ENCODE data around the gene GRK5.

GRK5 gene

GRCh38 chr10:119326167-119326566 lies 118.8 kb downstream of the GRK5 start:
- H3K27me3 ChIP-seq (ENCODE audit: low read depth, low read length), result no peaks in the 10 kb centered on the region; the same call in 1 of the 2 replicates
- no peak overlapping the region for H3K4me3 ChIP-seq (ENCODE audit: low read length)
- no peaks in the 10 kb centered on the region for H3K79me2 ChIP-seq (ENCODE audit: low read length)

GRCh38 chr10:119327096-119327745 lies 119.8 kb downstream of the GRK5 start:
- no peaks in the 10 kb centered on the region for H3K36me3 ChIP-seq (replicated peaks; ENCODE audit: low read depth, low read length)
- H3K79me2 ChIP-seq (ENCODE audit: low read length), result no peaks in the 10 kb centered on the region
- no peak overlapping the region for H3K9ac ChIP-seq (ENCODE audit: low read length)
- no peak for TF ChIP-seq CTCF (IDR thresholded peaks at IDR 0.05; ENCODE audit: low read depth, low read length)
- H3K27me3 ChIP-seq (ENCODE audit: low read depth, low read length), result no peaks in the 10 kb centered on the region
- no peaks in the 10 kb centered on the region; the same call in 1 of the 2 replicates for H4K20me1 ChIP-seq (ENCODE audit: insufficient read depth, low read length)
- H3K4me1 ChIP-seq (ENCODE audit: low read length), result peaks cover 8% of the 10 kb centered on the region
- H3K4me2 ChIP-seq (ENCODE audit: low read length), result no peak overlapping the region
- H3K27ac ChIP-seq (ENCODE audit: low read length), result no peak overlapping the region
- H3K9me3 ChIP-seq (ENCODE audit: insufficient read depth, low read length), result no peaks in the 10 kb centered on the region
- no peak overlapping the region for H3K4me3 ChIP-seq (ENCODE audit: low read length)
- no peak overlapping the region for H2AFZ ChIP-seq (ENCODE audit: low read depth, low read length)

More at GRCh38 chr10:119326167-119326566, 118.8 kb downstream of the GRK5 start:
- no peak for TF ChIP-seq EZH2phosphoT487 (IDR thresholded peaks at IDR 0.05; ENCODE audit: low read depth)
- TF ChIP-seq CTCF (IDR thresholded peaks at IDR 0.05; ENCODE audit: low read depth, low read length), result no peak
- no peaks in the 10 kb centered on the region for H3K9me3 ChIP-seq (ENCODE audit: insufficient read depth, low read length)
- no peak overlapping the region for H3K27ac ChIP-seq (ENCODE audit: low read length)
- no peak overlapping the region for H3K9ac ChIP-seq (ENCODE audit: low read length)
- H2AFZ ChIP-seq (ENCODE audit: low read depth, low read length), result no peak overlapping the region
- no peaks in the 10 kb centered on the region for H3K36me3 ChIP-seq (replicated peaks; ENCODE audit: low read depth, low read length)
- peaks cover 9% of the 10 kb centered on the region for H3K4me1 ChIP-seq (ENCODE audit: low read length)
- H4K20me1 ChIP-seq (ENCODE audit: insufficient read depth, low read length), result no peaks in the 10 kb centered on the region; the same call in 1 of the 2 replicates
- no peak overlapping the region for H3K4me2 ChIP-seq (ENCODE audit: low read length)

- H3K4me2 ChIP-seq (ENCODE audit: low read length), result no peak overlapping the region
- no peaks in the 10 kb centered on the region for H3K79me2 ChIP-seq (ENCODE audit: low read length)
These were observed 120.9 kb downstream of the GRK5 start for GRCh38 chr10:119328223-119328622.

DNA sequence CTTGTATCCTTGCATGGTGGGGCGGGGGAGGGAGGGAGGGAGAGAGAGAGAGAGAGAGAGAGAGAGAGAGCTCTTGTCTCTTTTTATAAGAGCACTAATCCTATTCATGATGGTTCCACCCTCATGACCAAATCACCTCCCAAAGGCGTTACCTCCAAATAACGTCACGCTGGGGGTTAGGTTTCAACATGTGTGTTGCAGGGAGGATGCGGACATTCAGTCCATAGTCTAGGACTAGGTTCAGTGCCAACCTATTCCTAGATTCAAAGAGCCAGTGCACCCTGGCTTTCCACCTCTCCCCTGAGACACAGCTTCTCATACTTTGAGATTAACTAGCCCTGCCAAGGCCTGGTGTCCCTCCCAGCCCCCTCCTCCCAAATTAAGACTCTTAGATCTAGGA lies 123.0 kb downstream of the GRK5 start:
- no peak overlapping the region for H3K27ac ChIP-seq (ENCODE audit: low read length)
- TF ChIP-seq CTCF (IDR thresholded peaks at IDR 0.05; ENCODE audit: low read depth, low read length), result no peak
- TF ChIP-seq EZH2phosphoT487 (IDR thresholded peaks at IDR 0.05; ENCODE audit: low read depth), result no peak

More at GRCh38 chr10:119328223-119328622, 120.9 kb downstream of the GRK5 start:
- Histone ChIP-seq H2AFZ (ENCODE audit: low read depth, low read length) (no peak overlapping the region), H3K36me3 (replicated peaks; ENCODE audit: low read depth, low read length) (no peaks in the 10 kb centered on the region), H3K9ac (ENCODE audit: low read length) (no peak overlapping the region), H3K9me3 (ENCODE audit: insufficient read depth, low read length) (no peaks in the 10 kb centered on the region), H3K4me1 (ENCODE audit: low read length) (peaks cover 8% of the 10 kb centered on the region), H4K20me1 (ENCODE audit: insufficient read depth, low read length) (no peaks in the 10 kb centered on the region; the same call in 1 of the 2 replicates), H3K27me3 (ENCODE audit: low read depth, low read length) (no peaks in the 10 kb centered on the region), H3K4me3 (ENCODE audit: low read length) (no peak overlapping the region), H3K27ac (ENCODE audit: low read length) (no peak overlapping the region)
- no peak for TF ChIP-seq CTCF (IDR thresholded peaks at IDR 0.05; ENCODE audit: low read depth, low read length)
- TF ChIP-seq EZH2phosphoT487 (IDR thresholded peaks at IDR 0.05; ENCODE audit: low read depth), result no peak

More for the DNA sequence above, 123.0 kb downstream of the GRK5 start:
- no peaks in the 10 kb centered on the region for H3K36me3 ChIP-seq (replicated peaks; ENCODE audit: low read depth, low read length)
- no peaks in the 10 kb centered on the region for H3K27me3 ChIP-seq (ENCODE audit: low read depth, low read length)
- H3K4me2 ChIP-seq (ENCODE audit: low read length), result no peak overlapping the region
- no peaks in the 10 kb centered on the region for H3K9me3 ChIP-seq (ENCODE audit: insufficient read depth, low read length)
- no peak overlapping the region for H3K9ac ChIP-seq (ENCODE audit: low read length)
- no peak overlapping the region for H2AFZ ChIP-seq (ENCODE audit: low read depth, low read length)
- no peak overlapping the region for H3K4me3 ChIP-seq (ENCODE audit: low read length)
- H4K20me1 ChIP-seq (ENCODE audit: insufficient read depth, low read length), result no peaks in the 10 kb centered on the region; the same call in 1 of the 2 replicates
- no peaks in the 10 kb centered on the region for H3K79me2 ChIP-seq (ENCODE audit: low read length)
- peaks cover 8% of the 10 kb centered on the region for H3K4me1 ChIP-seq (ENCODE audit: low read length)

Data from OCI-LY3 (cell line).